Calu3 (cell line): ENCODE results near the gene CLCNKA. TPM values are rescaled to one million over a fixed set of nuclear protein-coding genes. Genes with fewer than 3 reads are reported as not detected.
A peak's percentile ranks its signal among the peaks of the same experiment; 100 is the strongest.

Experiments used
- BruUV-seq: library from RNA; stranded (reverse); fragments of 400-500 nt; replicated peaks from 2 replicates; lab custom pipeline; 2021; lab: Mats Ljungman, UMichigan
- CTCF ChIA-PET: fragments of 300-600 bp; sonication (Branson Sonifier 250); formaldehyde crosslinking; loops from one replicate; lab custom pipeline; 2022; ENCODE audit warnings: antibody characterized with exemption; lab: Charles Lee
- DNase-seq: peaks from one replicate; pipeline ENCODE4 v3.0.0; 2022
- H3K27ac Mint-ChIP-seq: one replicate; pipeline ENCODE4 v1.8.0; 2022; ENCODE audit warnings: mixed read lengths; ENCODE audit not compliant: unreplicated experiment
- H3K27me3 Mint-ChIP-seq: one replicate; pipeline ENCODE4 v1.8.0; 2022; ENCODE audit warnings: mixed read lengths; ENCODE audit not compliant: unreplicated experiment
- H3K36me3 Mint-ChIP-seq: one replicate; pipeline ENCODE4 v1.8.0; 2022; ENCODE audit warnings: mild to moderate bottlenecking, moderate library complexity, mixed read lengths; ENCODE audit not compliant: insufficient read depth, unreplicated experiment
- H3K4me1 Mint-ChIP-seq: one replicate; pipeline ENCODE4 v1.8.0; 2022; ENCODE audit warnings: mild to moderate bottlenecking, low read depth, mixed read lengths; ENCODE audit not compliant: unreplicated experiment
- H3K4me3 Mint-ChIP-seq: one replicate; pipeline ENCODE4 v1.8.0; 2022; ENCODE audit warnings: mild to moderate bottlenecking, low read depth, moderate library complexity, mixed read lengths; ENCODE audit not compliant: unreplicated experiment
- H3K9me3 Mint-ChIP-seq: one replicate; pipeline ENCODE4 v1.8.0; 2022; ENCODE audit warnings: low read depth, mixed read lengths; ENCODE audit not compliant: unreplicated experiment
- intact Hi-C: fragments of 100-400 bp; cut with micrococcal nuclease; formaldehyde crosslinking; loops from one replicate; pipeline ENCODE4 v1.10.0; 2022; ENCODE audit not compliant: unreplicated experiment
- total RNA-seq: library from RNA; stranded (reverse); gene quantifications from 2 replicates; pipeline ENCODE4 v1.2.3, GENCODE V29; 2022
- TF ChIP-seq, protein P1 (sequence below): fragments of 200-600 bp; IDR thresholded peaks from one replicate; pipeline ENCODE4 v1.8.0; 2022; ENCODE audit warnings: antibody characterized with exemption; ENCODE audit not compliant: unreplicated experiment

Gene CLCNKA
- total RNA-seq, 1 experiment from 2014 or later: not detected

DNA sequence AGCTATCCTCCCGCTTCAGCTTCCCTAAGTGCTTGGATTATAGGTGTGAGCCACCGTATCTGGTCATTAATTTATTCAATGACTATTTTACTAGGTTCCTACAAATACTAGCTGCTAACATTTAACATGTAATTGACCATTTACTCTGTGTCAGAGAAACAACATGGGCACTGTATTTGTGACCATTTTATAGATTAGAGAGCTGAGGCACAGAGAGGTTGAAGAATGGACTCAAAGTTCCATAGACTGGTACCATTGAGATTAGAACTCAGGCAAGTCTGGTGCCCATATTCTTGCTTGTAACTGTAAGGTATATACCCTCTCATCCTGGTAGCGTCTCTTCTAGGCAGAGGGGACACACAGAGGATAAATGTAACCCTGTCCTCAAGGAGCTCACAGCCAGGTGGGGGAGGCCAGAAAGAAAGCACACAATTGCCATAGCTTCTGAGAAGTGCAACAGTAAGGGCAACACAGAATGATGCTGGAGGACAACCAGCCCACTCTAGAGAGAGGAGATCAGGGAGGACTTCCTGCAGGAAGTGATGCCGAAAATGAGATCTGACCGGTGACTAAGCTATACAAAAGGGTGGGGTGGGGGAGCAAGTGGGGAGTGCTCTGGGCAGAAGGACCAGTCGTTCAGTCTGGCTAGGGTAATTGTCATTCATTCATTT is 14.0 kb upstream of the CLCNKA start:
- Mint-ChIP-seq H3K4me1 (no peaks in the 10 kb centered on the region), H3K27me3 (no peaks in the 10 kb centered on the region), H3K9me3 (no peaks in the 10 kb centered on the region), H3K36me3 (no peaks in the 10 kb centered on the region), H3K27ac (no peak overlapping the region), H3K4me3 (no peak overlapping the region)
- CTCF ChIA-PET: interaction anchor here (0.6 kb wide), 2 partner anchors 44 to 138 kb away, joined by 3 to 4 read pairs; no protein-coding TSS in a partner anchor
- intact Hi-C loops: no loop called here
- no TSS peak for BruUV-seq
- no peak for DNase-seq
- TF ChIP-seq, protein P1, sequence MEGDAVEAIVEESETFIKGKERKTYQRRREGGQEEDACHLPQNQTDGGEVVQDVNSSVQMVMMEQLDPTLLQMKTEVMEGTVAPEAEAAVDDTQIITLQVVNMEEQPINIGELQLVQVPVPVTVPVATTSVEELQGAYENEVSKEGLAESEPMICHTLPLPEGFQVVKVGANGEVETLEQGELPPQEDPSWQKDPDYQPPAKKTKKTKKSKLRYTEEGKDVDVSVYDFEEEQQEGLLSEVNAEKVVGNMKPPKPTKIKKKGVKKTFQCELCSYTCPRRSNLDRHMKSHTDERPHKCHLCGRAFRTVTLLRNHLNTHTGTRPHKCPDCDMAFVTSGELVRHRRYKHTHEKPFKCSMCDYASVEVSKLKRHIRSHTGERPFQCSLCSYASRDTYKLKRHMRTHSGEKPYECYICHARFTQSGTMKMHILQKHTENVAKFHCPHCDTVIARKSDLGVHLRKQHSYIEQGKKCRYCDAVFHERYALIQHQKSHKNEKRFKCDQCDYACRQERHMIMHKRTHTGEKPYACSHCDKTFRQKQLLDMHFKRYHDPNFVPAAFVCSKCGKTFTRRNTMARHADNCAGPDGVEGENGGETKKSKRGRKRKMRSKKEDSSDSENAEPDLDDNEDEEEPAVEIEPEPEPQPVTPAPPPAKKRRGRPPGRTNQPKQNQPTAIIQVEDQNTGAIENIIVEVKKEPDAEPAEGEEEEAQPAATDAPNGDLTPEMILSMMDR: no peak

DNA sequence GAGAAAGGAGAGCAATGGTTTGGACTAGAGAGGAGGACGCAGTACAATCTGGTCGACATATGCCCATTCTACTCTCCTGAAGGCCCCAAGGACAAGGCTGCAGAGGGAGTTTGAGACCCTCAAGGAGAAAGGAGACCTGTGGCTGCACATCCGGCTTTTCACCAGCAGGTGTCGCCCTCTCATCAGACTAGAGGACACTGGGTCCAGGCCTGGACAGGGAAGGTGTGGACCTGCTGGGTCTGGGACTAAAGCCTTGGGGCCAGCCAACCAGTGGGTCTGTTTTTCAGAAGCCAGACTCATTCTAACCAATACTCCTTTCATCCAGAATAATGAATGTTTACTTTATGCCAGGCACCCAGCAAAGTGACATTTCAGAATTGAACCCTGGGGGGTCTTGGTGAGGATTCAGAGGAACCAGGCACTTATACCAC is 12.8 kb upstream of the CLCNKA start:
- Mint-ChIP-seq H3K36me3 (peaks cover 4% of the 10 kb centered on the region), H3K4me3 (no peak overlapping the region)

DNA sequence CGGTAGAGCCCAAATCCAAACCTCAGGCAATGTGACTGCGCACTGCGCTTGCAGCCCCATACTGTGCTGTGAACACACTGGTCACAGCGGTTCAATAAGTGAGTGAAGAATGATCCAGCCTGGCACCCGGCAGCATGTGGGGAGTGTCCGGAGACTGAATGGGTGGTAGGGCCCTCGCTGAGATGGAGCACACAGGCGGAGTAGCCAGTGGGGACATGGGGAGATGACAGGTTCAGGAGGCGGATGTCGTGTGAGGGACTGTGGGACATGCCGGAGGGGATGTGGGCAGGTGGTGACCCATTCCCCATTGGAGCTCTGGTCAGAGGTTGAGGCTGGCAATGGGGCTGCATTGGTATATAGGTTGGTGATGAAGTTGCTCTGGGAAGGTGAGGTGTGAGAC is 12.2 kb upstream of the CLCNKA start:
- peaks cover 8% of the 10 kb centered on the region for H3K4me1 Mint-ChIP-seq
- BruUV-seq: no TSS peak
- CTCF ChIA-PET: no interaction called here
- intact Hi-C loops: loop anchor here (1.0 kb wide), 1 partner anchor 47 kb away; no protein-coding TSS in a partner anchor
- peaks cover 4% of the 10 kb centered on the region for H3K36me3 Mint-ChIP-seq
- TF ChIP-seq, protein P1: no peak
- no peak for DNase-seq
- H3K4me3 Mint-ChIP-seq: no peak overlapping the region
- H3K27me3 Mint-ChIP-seq: no peaks in the 10 kb centered on the region
- no peaks in the 10 kb centered on the region for H3K9me3 Mint-ChIP-seq
- H3K27ac Mint-ChIP-seq: no peak overlapping the region

More for the DNA sequence above, 12.8 kb upstream of the CLCNKA start:
- H3K9me3 Mint-ChIP-seq: no peaks in the 10 kb centered on the region
- no peaks in the 10 kb centered on the region for H3K27me3 Mint-ChIP-seq
- TF ChIP-seq, protein P1: peak; percentile 82
- no peak overlapping the region for H3K27ac Mint-ChIP-seq
- intact Hi-C loops: loop anchor here (1.0 kb wide), 1 partner anchor 47 kb away; no protein-coding TSS in a partner anchor
- peaks cover 8% of the 10 kb centered on the region for H3K4me1 Mint-ChIP-seq
- CTCF ChIA-PET: no interaction called here
- BruUV-seq: no TSS peak
- peak; percentile 79 for DNase-seq

DNA sequence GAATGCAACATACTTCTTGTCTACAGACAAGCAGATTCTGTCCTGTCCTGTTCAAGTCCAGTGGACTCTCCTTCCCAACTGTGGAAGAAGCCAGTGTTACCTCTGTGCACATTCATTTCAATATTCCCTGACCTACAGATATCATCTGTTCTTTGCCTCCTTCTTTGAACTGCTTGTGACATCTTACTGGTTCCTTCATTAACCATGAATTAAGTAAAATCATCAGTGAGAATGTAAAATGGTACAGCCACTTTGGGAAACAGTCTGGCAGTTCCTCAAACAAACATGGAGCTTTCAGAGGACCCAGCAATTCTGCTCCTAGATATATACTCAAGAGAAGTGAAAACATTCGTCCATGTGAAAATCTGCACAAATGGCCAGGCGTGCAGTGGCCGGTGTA is 11.0 kb upstream of the CLCNKA start:
- BruUV-seq: no TSS peak
- peaks cover 4% of the 10 kb centered on the region for H3K36me3 Mint-ChIP-seq
- CTCF ChIA-PET: no interaction called here
- intact Hi-C loops: no loop called here
- H3K27ac Mint-ChIP-seq: no peak overlapping the region
- H3K4me1 Mint-ChIP-seq: peaks cover 8% of the 10 kb centered on the region
- H3K9me3 Mint-ChIP-seq: no peaks in the 10 kb centered on the region
- DNase-seq: no peak
- TF ChIP-seq, protein P1: no peak
- no peak overlapping the region for H3K4me3 Mint-ChIP-seq
- no peaks in the 10 kb centered on the region for H3K27me3 Mint-ChIP-seq
